ENCODE results near the gene TBC1D17.

DNA sequence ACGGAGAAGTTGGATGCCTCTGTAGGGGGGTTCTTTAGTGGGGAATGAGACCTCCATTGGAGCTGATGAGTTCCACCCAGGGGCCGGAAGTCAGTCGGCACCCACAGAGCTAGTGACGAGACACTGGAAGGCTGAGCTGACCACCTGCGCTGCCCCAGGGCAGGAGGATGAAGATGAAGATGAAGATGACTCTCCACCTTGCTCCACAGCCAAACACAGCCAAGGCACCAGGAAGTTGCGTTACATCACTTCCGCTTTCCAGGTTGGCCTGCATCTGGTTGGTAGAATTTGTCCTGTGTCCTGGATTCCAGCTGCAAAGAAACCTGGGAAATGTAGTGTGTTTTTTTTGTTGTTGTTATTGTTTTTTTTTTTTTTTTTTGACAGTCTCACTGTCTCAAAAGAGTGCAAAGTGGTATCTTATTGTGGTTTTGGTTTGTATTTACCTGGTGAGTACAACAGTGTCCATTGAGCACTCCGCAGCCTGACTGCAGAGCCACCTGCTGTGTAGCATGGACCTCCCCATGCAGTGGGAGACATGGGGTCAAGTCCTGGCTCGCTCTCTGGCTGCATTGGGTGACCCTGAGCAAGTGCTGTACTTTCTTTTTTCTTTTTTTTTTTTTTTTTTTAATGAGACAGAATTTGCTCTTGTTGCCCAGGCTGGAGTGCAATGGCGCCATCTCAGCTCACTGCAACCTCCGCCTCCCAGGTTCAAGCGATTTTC, 1.9 kb downstream of the TBC1D17 start:
- TF ChIP-seq POLR2AphosphoS5 (IDR thresholded peaks at IDR 0.05; ENCODE audit: low read depth, low read length) (no peak), TAF1 (IDR thresholded peaks at IDR 0.05; ENCODE audit: low read depth, low read length) (no peak), POLR2A (IDR thresholded peaks at IDR 0.05; ENCODE audit: low read depth, low read length) (no peak), PAX5 (IDR thresholded peaks at IDR 0.05; ENCODE audit: insufficient read depth, low read length, severe bottlenecking) (no peak)

Measured in GM12891 (cell line).